ENCODE results near the gene OSER1. TPM values are rescaled to one million over a fixed set of nuclear protein-coding genes. Genes with fewer than 3 reads are reported as not detected.
"Not testable (repeated sequence)": the region's sequence is repeated elsewhere in the genome, so short reads cannot be mapped to it uniquely, and the experiment has no call there.

Gene OSER1
- total RNA-seq, 2 donors from 2014 or later: 30.5 to 38.6 TPM

DNA sequence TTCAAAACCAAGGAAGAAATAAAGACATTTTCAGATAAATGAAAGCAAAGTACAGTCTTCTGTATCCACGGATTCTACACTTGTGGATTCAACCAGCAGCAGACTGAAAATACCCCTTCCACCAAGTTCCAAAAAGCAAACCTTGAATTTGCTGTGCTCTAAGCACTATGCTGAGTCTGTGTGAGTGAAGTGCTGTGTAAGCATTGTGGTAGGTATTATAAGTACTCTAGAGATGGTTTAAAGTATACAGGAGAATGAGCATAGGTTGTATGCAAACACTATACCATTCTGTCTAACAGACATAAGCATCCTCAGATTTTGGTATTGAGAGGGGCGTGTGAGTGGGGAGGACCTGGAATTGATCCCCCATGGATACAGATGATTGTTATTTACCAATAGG is 9.6 kb downstream of the OSER1 start:
- peaks cover 96% of the 10 kb centered on the region for H3K36me3 Mint-ChIP-seq (ENCODE audit: low read depth)
- peaks cover 26% of the 10 kb centered on the region for H3K4me1 Mint-ChIP-seq
- H3K27me3 Mint-ChIP-seq: no peaks in the 10 kb centered on the region
- H3K4me3 Mint-ChIP-seq: no peak overlapping the region
- peak overlapping the region; percentile 63 for H3K27ac Mint-ChIP-seq
- no peaks in the 10 kb centered on the region for H3K9me3 Mint-ChIP-seq
- no peak for ATAC-seq (replicated peaks)

DNA sequence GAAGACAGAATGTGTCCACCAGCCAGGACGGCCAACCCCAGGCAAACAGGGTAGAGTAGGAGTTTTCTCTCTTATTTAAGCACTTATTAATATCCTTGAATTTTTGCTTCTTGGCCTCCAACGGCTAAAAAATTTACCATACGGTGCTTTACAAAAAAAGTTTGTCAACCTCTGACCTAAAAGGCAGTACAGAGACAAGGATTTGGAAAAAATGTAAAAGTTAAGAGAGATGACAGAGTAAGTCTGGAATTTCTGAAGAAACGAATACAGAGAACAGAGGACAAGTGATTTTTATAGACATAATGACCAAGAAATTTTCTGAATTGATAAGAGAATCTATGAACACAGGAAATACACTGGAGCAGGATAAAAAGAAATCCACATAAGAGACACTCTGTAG is 10.2 kb downstream of the OSER1 start:
- no peak for ATAC-seq (replicated peaks)
- Mint-ChIP-seq H3K9me3 (no peaks in the 10 kb centered on the region), H3K27ac (peak overlapping the region; percentile 63), H3K27me3 (no peaks in the 10 kb centered on the region), H3K4me3 (no peak overlapping the region), H3K4me1 (peaks cover 26% of the 10 kb centered on the region), H3K36me3 (ENCODE audit: low read depth) (peaks cover 96% of the 10 kb centered on the region)

DNA sequence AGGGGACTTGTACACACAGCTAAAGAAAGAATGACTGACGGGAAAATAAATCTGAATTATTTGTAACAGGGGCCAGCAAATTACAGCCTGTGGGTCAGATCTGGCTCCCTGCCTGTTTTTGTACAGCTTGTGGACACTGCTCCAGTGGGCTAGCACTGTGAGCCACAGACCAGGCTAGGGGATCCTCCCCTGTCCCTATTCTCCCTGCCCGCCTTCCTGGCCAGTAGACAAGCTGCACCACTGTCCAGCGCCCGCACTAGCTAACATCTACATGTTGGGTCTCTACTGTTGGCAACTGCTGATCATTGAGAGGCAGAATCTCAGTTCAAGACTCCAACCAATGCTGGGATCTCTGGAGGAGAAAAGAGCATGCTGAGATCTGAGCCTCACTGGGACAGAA is 10.7 kb downstream of the OSER1 start:
- Mint-ChIP-seq H3K27ac (peak overlapping the region; percentile 63), H3K36me3 (ENCODE audit: low read depth) (peaks cover 92% of the 10 kb centered on the region), H3K9me3 (no peaks in the 10 kb centered on the region), H3K4me3 (no peak overlapping the region), H3K27me3 (no peaks in the 10 kb centered on the region), H3K4me1 (peaks cover 26% of the 10 kb centered on the region)
- no peak for ATAC-seq (replicated peaks)

DNA sequence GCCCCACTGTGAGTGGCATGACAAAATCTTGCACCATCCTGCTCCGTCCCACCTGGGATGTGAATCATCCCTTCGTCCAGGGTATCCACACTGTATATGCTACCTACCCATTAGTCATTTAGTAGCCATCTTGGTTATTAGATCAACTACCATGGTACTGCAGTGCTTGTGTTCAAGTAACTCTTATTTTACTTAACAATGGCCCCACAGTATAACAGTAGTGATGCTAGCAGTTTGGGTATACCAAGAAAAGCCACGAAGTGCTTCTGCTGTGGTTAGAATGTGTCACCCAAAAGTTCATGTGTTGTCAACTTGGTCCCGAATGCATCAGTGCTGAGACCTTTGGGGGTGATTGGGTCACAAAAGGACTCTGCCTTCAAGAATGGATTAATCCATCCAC is 11.7 kb downstream of the OSER1 start:
- peaks cover 26% of the 10 kb centered on the region for H3K4me1 Mint-ChIP-seq
- no peaks in the 10 kb centered on the region for H3K27me3 Mint-ChIP-seq
- H3K9me3 Mint-ChIP-seq: no peaks in the 10 kb centered on the region
- peaks cover 82% of the 10 kb centered on the region for H3K36me3 Mint-ChIP-seq (ENCODE audit: low read depth)
- ATAC-seq (replicated peaks): peak; percentile 98
- peak overlapping the region; percentile 36 for H3K4me3 Mint-ChIP-seq
- peak overlapping the region; percentile 63 for H3K27ac Mint-ChIP-seq

DNA sequence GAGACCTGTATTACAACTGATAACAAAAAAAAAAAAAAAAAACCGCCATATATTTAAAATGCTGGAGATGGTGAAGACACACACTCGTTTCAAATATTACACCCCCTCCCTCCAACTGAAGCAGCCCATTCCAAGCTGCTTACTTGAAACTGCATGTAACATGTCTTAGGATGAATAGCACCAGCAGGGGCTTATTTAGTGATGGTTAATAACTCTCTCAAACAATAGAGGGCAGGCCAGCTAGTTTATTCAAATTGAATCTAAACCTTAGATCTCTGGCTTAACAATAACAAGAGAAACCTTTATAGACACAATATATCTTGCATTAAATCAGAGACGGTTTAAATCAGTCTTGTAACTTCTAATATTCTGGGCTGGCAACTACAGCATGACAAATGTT is 14.3 kb downstream of the OSER1 start:
- no peak for ATAC-seq (replicated peaks)
- Mint-ChIP-seq H3K36me3 (ENCODE audit: low read depth) (peaks cover 56% of the 10 kb centered on the region), H3K4me3 (no peak overlapping the region), H3K27ac (no peak overlapping the region), H3K9me3 (no peaks in the 10 kb centered on the region), H3K4me1 (peaks cover 22% of the 10 kb centered on the region), H3K27me3 (no peaks in the 10 kb centered on the region)

DNA sequence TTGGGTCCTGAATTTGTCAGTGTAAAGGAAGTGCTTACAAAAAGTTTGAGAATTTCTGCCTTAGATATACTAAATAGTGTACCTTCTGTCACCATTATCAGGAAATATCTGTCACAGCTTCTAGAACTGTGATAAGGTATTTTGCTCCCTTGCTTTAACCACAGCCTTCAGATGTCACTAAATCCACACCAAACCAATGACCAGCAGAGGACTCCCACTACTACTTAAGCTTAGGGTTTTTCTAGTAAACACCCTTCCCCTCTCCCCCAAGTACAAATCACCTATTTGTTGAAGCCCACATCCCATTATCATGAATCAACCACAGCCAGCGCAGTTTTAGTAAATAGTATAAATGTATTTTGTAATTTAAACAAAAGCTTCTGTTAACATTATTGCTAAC is 15.0 kb downstream of the OSER1 start:
- ATAC-seq (replicated peaks): no peak

DNA sequence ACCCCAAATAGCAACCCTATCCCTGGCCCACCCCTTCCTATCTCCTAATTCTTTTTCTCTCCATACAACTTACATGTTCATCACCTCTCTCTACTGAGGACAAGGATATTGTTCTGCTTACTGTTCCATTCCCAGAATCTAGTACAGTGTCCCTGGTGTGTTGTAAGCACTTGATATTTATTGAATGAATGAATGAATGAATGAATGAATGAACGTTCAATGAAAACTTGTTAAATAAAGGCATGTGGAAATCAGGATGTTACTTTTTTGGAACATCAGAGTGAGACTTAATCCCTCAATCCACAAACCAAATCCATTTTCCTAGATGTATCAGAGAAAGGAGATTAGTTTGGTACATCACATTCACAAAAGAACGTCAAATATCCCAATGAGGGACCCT is 16.8 kb downstream of the OSER1 start:
- Mint-ChIP-seq H3K27me3 (peaks cover 4% of the 10 kb centered on the region), H3K9me3 (no peaks in the 10 kb centered on the region), H3K4me3 (no peak overlapping the region), H3K4me1 (peaks cover 2% of the 10 kb centered on the region), H3K36me3 (ENCODE audit: low read depth) (peaks cover 32% of the 10 kb centered on the region), H3K27ac (no peak overlapping the region)
- ATAC-seq (replicated peaks): no peak

More for the DNA sequence above, 15.0 kb downstream of the OSER1 start:
- Mint-ChIP-seq H3K9me3 (no peaks in the 10 kb centered on the region), H3K27me3 (no peaks in the 10 kb centered on the region), H3K27ac (peak overlapping the region; percentile 20), H3K4me1 (peaks cover 18% of the 10 kb centered on the region), H3K4me3 (no peak overlapping the region), H3K36me3 (ENCODE audit: low read depth) (peaks cover 50% of the 10 kb centered on the region)

DNA sequence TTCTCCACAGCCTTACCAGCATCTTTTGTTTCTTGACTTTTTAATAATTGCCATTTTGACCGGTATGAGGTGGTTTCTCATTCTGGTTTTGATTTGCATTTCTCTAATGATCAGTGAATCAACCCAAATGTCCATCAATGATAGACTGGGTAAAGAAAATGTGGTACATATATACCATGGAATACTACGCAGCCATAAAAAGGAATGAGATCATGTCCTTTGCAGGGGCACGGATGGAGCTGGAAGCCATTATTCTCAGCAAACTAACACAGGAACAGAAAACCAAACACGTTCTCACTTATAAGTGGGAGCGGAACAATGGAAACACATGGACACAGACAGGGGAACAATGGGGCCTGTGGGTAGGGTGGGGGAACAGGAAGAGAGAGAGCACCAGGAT is 18.9 kb downstream of the OSER1 start:
- peaks cover 20% of the 10 kb centered on the region for H3K27me3 Mint-ChIP-seq
- H3K36me3 Mint-ChIP-seq (ENCODE audit: low read depth): peaks cover 14% of the 10 kb centered on the region
- not testable (repeated sequence) for H3K27ac Mint-ChIP-seq; H3K4me1 Mint-ChIP-seq; H3K4me3 Mint-ChIP-seq; H3K9me3 Mint-ChIP-seq; ATAC-seq (replicated peaks)

DNA sequence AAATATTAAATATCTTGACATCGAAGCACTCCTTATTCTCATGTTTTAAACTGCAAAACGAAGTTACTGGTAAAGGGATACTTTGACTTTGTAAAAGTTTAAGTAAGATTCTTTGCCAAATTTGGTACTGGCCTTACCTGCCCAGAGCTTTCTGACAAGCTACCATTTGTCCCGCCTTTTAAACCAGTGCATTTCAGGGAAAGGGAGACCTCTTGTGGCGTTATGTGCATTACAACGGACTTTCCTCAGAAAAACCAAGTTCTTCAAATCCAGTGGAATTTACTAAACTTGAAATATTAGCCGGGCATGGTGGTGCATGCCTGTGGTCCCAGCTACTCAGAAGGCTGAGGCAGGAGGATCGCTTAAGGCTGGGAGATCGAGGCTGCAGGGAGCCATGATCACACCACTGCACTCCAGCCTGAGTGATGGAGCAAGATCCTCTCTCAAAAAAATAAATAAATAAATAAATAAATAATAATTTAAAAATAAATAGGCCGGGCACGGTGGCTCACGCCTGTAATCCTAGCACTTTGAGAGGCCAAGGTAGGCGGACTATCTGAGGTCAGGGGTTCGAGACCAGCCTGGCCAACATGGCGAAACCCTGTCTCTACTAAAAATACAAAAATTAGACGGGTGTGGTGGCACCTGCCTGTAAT is 20.2 kb downstream of the OSER1 start:
- not testable (repeated sequence) for H3K36me3 Mint-ChIP-seq (ENCODE audit: low read depth); H3K4me3 Mint-ChIP-seq; H3K4me1 Mint-ChIP-seq; H3K9me3 Mint-ChIP-seq; H3K27ac Mint-ChIP-seq
- peak; percentile 55 for ATAC-seq (replicated peaks)
- peaks cover 31% of the 10 kb centered on the region for H3K27me3 Mint-ChIP-seq

DNA sequence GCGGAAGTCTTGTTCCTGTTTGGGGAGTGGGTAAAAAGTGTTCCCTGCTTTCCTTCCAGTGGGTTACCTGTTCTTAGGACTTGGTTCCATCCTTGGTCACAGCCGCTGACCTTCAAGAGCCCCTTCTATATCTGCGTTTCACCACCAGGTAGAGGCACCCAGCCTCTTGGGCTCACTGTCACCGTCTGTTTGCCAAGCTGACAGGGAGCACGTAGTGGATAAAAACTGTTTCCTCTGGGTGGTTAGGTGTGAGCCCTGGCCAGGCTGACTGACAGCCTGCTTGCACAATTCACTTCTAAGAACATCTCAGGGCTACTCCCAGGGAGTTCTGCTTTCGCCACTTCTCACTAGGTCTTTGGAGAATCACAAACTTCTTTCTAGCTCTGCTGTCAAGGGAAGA is 21.8 kb downstream of the OSER1 start:
- Mint-ChIP-seq H3K27ac (no peak overlapping the region), H3K4me1 (no peaks in the 10 kb centered on the region), H3K27me3 (peaks cover 38% of the 10 kb centered on the region), H3K36me3 (ENCODE audit: low read depth) (no peaks in the 10 kb centered on the region), H3K4me3 (no peak overlapping the region), H3K9me3 (no peaks in the 10 kb centered on the region)
- ATAC-seq (replicated peaks): no peak

DNA sequence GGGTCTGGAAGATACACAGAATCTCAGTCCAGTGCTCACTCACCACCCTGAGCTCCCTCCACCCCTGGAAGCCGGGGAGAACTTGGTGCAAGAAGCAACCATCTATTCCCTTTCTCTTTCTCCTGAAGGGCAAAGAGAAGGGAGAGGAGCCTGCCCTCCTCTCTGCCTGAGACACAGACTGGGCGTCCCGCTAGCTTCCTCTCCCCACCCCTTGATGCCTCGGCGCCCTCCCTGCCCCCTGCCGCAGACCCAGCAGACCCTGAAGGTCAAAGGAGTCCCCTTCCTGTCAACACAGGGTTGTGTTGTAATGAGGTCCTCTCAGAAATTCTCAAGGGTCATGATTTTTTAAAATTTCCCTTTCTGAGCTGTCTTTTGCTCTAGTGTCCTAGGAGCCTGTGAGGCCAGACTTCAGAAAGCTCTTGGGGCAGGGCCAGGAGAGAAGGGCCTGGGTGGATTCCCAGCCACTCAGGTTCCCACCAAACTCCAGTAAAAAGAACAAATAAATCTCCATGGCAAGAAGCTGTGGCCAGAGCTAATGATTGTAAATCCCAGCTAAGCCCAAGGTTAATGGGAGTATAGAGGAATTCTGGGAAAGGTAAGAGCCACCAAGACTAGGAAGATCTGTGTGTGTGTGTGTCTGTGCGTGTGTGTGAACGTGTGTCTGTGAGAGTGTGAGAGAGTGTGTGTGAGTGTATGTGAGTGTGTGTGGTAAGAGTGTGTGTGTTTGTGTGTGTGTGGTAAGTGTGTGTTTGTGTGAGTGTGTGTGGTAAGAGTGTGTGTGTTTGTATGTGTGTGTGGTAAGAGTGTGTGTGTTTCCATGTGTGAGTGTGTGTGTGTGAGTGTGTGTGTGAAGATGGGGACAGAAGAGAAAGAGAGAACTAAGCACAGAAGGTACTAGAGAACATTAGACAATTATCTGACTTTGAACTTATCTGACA is 22.5 kb downstream of the OSER1 start:
- Mint-ChIP-seq H3K4me3 (no peak overlapping the region), H3K4me1 (no peaks in the 10 kb centered on the region), H3K9me3 (no peaks in the 10 kb centered on the region), H3K27ac (no peak overlapping the region), H3K27me3 (peaks cover 42% of the 10 kb centered on the region), H3K36me3 (ENCODE audit: low read depth) (no peaks in the 10 kb centered on the region)
- no peak for ATAC-seq (replicated peaks)

DNA sequence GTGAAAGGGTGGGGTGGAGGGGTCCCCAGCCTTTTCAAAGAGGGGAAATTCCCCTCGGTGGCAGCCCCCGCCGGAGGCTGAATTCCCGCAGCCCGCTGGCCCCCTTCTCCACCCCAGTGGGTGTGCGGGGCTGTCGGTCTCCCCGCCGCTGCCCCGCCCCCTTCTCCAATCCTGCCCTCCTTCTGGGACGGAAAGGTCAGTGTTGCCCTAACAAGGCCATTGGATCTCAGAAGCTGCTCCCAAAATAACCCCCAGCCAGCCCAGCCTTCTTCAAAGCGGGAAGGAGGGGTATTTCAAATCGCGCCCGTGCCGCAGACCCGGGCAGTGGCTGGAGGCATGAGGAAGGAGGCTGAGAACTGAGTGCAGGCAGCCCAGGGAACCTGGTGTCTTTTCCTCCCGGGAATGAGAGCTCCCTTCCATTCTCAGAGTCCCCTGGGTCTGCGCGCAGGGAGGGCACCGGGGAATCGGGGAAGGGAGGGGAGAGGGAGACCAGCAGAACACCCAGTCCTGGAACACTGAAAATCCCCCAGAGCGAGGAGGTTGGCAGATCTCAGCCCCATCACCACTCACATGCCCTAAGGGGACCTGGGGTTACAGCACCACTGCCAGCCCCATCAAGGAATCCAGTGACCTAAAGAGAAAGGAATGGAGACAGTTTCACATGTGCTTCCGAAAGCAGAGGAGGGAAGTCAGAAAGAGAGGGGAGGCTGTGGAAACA is 23.4 kb downstream of the OSER1 start, which contains the start of gene JPH2:
Gene JPH2, minus strand, starts transcription at position 135 of the 718 bp plus-strand sequence. CDS start 483 bp downstream, outside the sequence.
- Mint-ChIP-seq H3K4me1 (no peaks in the 10 kb centered on the region), H3K36me3 (ENCODE audit: low read depth) (no peaks in the 10 kb centered on the region), H3K27ac (no peak within 1 kb of the TSS), H3K27me3 (peaks cover 50% of the 10 kb centered on the region), H3K9me3 (no peaks in the 10 kb centered on the region), H3K4me3 (no peak within 1 kb of the TSS)
- no peak for ATAC-seq (replicated peaks)

DNA sequence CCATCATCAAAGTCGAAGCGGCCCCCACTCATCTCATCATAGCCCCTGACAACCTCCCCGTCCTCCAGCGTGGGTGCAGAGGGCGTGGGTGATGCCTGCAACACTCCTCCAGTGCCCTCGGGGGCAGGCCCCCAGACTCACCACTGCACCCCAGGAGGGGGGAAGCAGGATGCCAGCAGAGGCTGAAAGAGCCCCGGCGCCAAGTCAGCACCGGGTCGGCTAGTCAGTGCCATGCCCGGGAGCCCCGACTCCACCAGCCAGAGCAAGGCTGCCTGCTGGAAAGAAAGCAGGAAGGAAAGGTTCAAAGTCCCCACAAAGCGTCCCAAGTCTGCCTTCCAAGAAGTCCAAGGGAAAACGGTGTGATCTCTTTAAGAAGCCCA is 23.9 kb downstream of the OSER1 start:
- H3K27ac Mint-ChIP-seq: no peak overlapping the region
- ATAC-seq (replicated peaks): no peak
- H3K9me3 Mint-ChIP-seq: no peaks in the 10 kb centered on the region
- H3K4me1 Mint-ChIP-seq: no peaks in the 10 kb centered on the region
- H3K36me3 Mint-ChIP-seq (ENCODE audit: low read depth): no peaks in the 10 kb centered on the region
- H3K27me3 Mint-ChIP-seq: peaks cover 55% of the 10 kb centered on the region
- no peak overlapping the region for H3K4me3 Mint-ChIP-seq

DNA sequence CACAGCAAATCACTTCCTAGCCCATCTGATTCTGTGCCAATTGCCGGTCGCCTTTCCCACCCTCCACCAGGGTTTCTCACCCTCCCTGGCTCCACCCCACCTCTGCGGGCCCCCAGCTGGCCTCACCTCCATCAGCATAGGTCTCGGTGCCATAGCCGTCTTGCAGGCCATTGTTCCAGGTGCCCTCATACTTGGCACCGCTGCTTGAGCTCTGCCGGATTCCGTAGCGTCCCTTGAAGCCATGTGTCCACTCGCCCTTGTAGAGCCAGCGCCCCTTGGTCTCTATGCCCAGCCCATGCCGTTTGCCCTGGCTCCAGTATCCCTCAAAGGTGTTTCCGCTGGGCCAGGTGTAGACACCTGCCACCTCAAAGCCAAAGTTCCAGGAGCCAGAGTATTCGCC is 24.4 kb downstream of the OSER1 start:
- Mint-ChIP-seq H3K27ac (no peak overlapping the region), H3K9me3 (no peaks in the 10 kb centered on the region), H3K27me3 (peaks cover 59% of the 10 kb centered on the region), H3K36me3 (ENCODE audit: low read depth) (no peaks in the 10 kb centered on the region), H3K4me1 (no peaks in the 10 kb centered on the region), H3K4me3 (no peak overlapping the region)
- ATAC-seq (replicated peaks): no peak
